Dendritic cell treated with granulocyte-macrophage colony-stimulating factor and Interleukin-4, amounts not matched to agents 40 ng/mL and 50 ng/mL, for 4 days (primary cell): ENCODE measurements around the gene GATAD2B.
"Not testable (repeated sequence)": the region's sequence is repeated elsewhere in the genome, so short reads cannot be mapped to it uniquely, and the experiment has no call there.

Source experiments
- H3K27ac Mint-ChIP-seq: one replicate; pipeline ENCODE4 v1.8.0; 2022; ENCODE audit warnings: mild to moderate bottlenecking, mixed read lengths
- H3K27me3 Mint-ChIP-seq: one replicate; pipeline ENCODE4 v1.8.0; 2022; ENCODE audit warnings: mild to moderate bottlenecking, mixed read lengths
- H3K36me3 Mint-ChIP-seq: one replicate; pipeline ENCODE4 v1.8.0; 2022; ENCODE audit warnings: low read depth, mixed read lengths
- H3K4me1 Mint-ChIP-seq: one replicate; pipeline ENCODE4 v1.8.0; 2022; ENCODE audit warnings: low read depth, mixed read lengths
- H3K4me3 Mint-ChIP-seq: one replicate; pipeline ENCODE4 v1.8.0; 2022; ENCODE audit warnings: mild to moderate bottlenecking, moderate library complexity, mixed read lengths
- H3K9me3 Mint-ChIP-seq: one replicate; pipeline ENCODE4 v1.8.0; 2022; ENCODE audit warnings: mixed read lengths
- intact Hi-C: fragments of 100-400 bp; cut with micrococcal nuclease; formaldehyde crosslinking; loops from one replicate; pipeline ENCODE4 v1.15.0; 2022

GATAD2B gene

GRCh38 chr1:153908071-153908470 lies 14.7 kb downstream of the GATAD2B start:
- no peak overlapping the region for H3K4me3 Mint-ChIP-seq
- no peak overlapping the region for H3K27ac Mint-ChIP-seq
- intact Hi-C loops: no loop called here
- H3K9me3 Mint-ChIP-seq: no peaks in the 10 kb centered on the region
- peaks cover 24% of the 10 kb centered on the region for H3K4me1 Mint-ChIP-seq
- H3K36me3 Mint-ChIP-seq: peaks cover 48% of the 10 kb centered on the region
- no peaks in the 10 kb centered on the region for H3K27me3 Mint-ChIP-seq

GRCh38 chr1:153907134-153907533 lies 15.6 kb downstream of the GATAD2B start:
- H3K27me3 Mint-ChIP-seq: no peaks in the 10 kb centered on the region
- no peaks in the 10 kb centered on the region for H3K9me3 Mint-ChIP-seq
- H3K27ac Mint-ChIP-seq: no peak overlapping the region
- H3K4me3 Mint-ChIP-seq: no peak overlapping the region
- H3K4me1 Mint-ChIP-seq: peaks cover 24% of the 10 kb centered on the region
- peaks cover 55% of the 10 kb centered on the region for H3K36me3 Mint-ChIP-seq
- intact Hi-C loops: no loop called here

GRCh38 chr1:153906396-153906795 lies 16.4 kb downstream of the GATAD2B start:
- no peaks in the 10 kb centered on the region for H3K27me3 Mint-ChIP-seq
- peaks cover 49% of the 10 kb centered on the region for H3K36me3 Mint-ChIP-seq
- peaks cover 21% of the 10 kb centered on the region for H3K4me1 Mint-ChIP-seq
- H3K27ac Mint-ChIP-seq: no peak overlapping the region
- no peaks in the 10 kb centered on the region for H3K9me3 Mint-ChIP-seq
- intact Hi-C loops: no loop called here
- H3K4me3 Mint-ChIP-seq: no peak overlapping the region

- H3K27ac Mint-ChIP-seq, intact Hi-C loops, H3K4me3 Mint-ChIP-seq, H3K27me3 Mint-ChIP-seq, H3K9me3 Mint-ChIP-seq: not testable (repeated sequence)
- peaks cover 16% of the 10 kb centered on the region for H3K4me1 Mint-ChIP-seq
- H3K36me3 Mint-ChIP-seq: peaks cover 44% of the 10 kb centered on the region
Observed at GRCh38 chr1:153905908-153906307, 16.9 kb downstream of the GATAD2B start.

GRCh38 chr1:153903841-153904455 lies 18.8 kb downstream of the GATAD2B start:
- peaks cover 44% of the 10 kb centered on the region for H3K36me3 Mint-ChIP-seq
- H3K4me3 Mint-ChIP-seq: no peak overlapping the region
- peaks cover 15% of the 10 kb centered on the region for H3K4me1 Mint-ChIP-seq
- H3K9me3 Mint-ChIP-seq: no peaks in the 10 kb centered on the region
- H3K27me3 Mint-ChIP-seq: no peaks in the 10 kb centered on the region
- no peak overlapping the region for H3K27ac Mint-ChIP-seq
- intact Hi-C loops: no loop called here

GRCh38 chr1:153899509-153899908 lies 23.3 kb downstream of the GATAD2B start:
- no peaks in the 10 kb centered on the region for H3K27me3 Mint-ChIP-seq
- intact Hi-C loops: no loop called here
- H3K4me3 Mint-ChIP-seq: no peak overlapping the region
- H3K27ac Mint-ChIP-seq: no peak overlapping the region
- H3K36me3 Mint-ChIP-seq: peaks cover 53% of the 10 kb centered on the region
- no peaks in the 10 kb centered on the region for H3K9me3 Mint-ChIP-seq
- H3K4me1 Mint-ChIP-seq: peaks cover under 1% of the 10 kb centered on the region

- H3K4me1 Mint-ChIP-seq, H3K9me3 Mint-ChIP-seq, H3K27me3 Mint-ChIP-seq, intact Hi-C loops, H3K4me3 Mint-ChIP-seq, H3K27ac Mint-ChIP-seq: not testable (repeated sequence)
- peaks cover 64% of the 10 kb centered on the region for H3K36me3 Mint-ChIP-seq
Observed at GRCh38 chr1:153895866-153896265, 26.9 kb downstream of the GATAD2B start.

GRCh38 chr1:153891042-153891441 lies 31.7 kb downstream of the GATAD2B start:
- H3K27me3 Mint-ChIP-seq, H3K4me3 Mint-ChIP-seq, intact Hi-C loops, H3K27ac Mint-ChIP-seq, H3K9me3 Mint-ChIP-seq: not testable (repeated sequence)
- Mint-ChIP-seq H3K4me1 (peaks cover 27% of the 10 kb centered on the region), H3K36me3 (peaks cover 71% of the 10 kb centered on the region)

GRCh38 chr1:153888533-153888932 lies 34.2 kb downstream of the GATAD2B start:
- Mint-ChIP-seq H3K4me1 (peaks cover 27% of the 10 kb centered on the region), H3K4me3 (peak overlapping the region; percentile 4), H3K27me3 (no peaks in the 10 kb centered on the region), H3K9me3 (no peaks in the 10 kb centered on the region), H3K27ac (peak overlapping the region; percentile 61), H3K36me3 (peaks cover 70% of the 10 kb centered on the region)
- intact Hi-C loops: no loop called here

GRCh38 chr1:153886127-153886526 lies 36.6 kb downstream of the GATAD2B start:
- intact Hi-C loops: no loop called here
- peaks cover 57% of the 10 kb centered on the region for H3K36me3 Mint-ChIP-seq
- H3K27ac Mint-ChIP-seq: no peak overlapping the region
- no peak overlapping the region for H3K4me3 Mint-ChIP-seq
- H3K4me1 Mint-ChIP-seq: peaks cover 25% of the 10 kb centered on the region
- no peaks in the 10 kb centered on the region for H3K27me3 Mint-ChIP-seq
- H3K9me3 Mint-ChIP-seq: no peaks in the 10 kb centered on the region

GRCh38 chr1:153883223-153883622 lies 39.5 kb downstream of the GATAD2B start:
- H3K9me3 Mint-ChIP-seq: no peaks in the 10 kb centered on the region
- no peak overlapping the region for H3K27ac Mint-ChIP-seq
- H3K4me1 Mint-ChIP-seq: peaks cover 10% of the 10 kb centered on the region
- no peaks in the 10 kb centered on the region for H3K27me3 Mint-ChIP-seq
- intact Hi-C loops: no loop called here
- peaks cover 33% of the 10 kb centered on the region for H3K36me3 Mint-ChIP-seq
- no peak overlapping the region for H3K4me3 Mint-ChIP-seq

GRCh38 chr1:153882296-153882912 lies 40.4 kb downstream of the GATAD2B start:
- intact Hi-C loops: no loop called here
- Mint-ChIP-seq H3K27ac (no peak overlapping the region), H3K9me3 (no peaks in the 10 kb centered on the region), H3K4me3 (no peak overlapping the region), H3K36me3 (peaks cover 25% of the 10 kb centered on the region), H3K4me1 (peaks cover 5% of the 10 kb centered on the region), H3K27me3 (no peaks in the 10 kb centered on the region)

GRCh38 chr1:153881751-153882150 lies 41.0 kb downstream of the GATAD2B start:
- Mint-ChIP-seq H3K4me1 (peaks cover 5% of the 10 kb centered on the region), H3K36me3 (peaks cover 25% of the 10 kb centered on the region), H3K9me3 (no peaks in the 10 kb centered on the region), H3K27ac (no peak overlapping the region), H3K4me3 (no peak overlapping the region), H3K27me3 (no peaks in the 10 kb centered on the region)
- intact Hi-C loops: no loop called here

- H3K27ac Mint-ChIP-seq: no peak overlapping the region
- intact Hi-C loops: no loop called here
- H3K27me3 Mint-ChIP-seq: no peaks in the 10 kb centered on the region
- H3K36me3 Mint-ChIP-seq: peaks cover 25% of the 10 kb centered on the region
- H3K4me1 Mint-ChIP-seq: peaks cover 5% of the 10 kb centered on the region
- no peak overlapping the region for H3K4me3 Mint-ChIP-seq
- no peaks in the 10 kb centered on the region for H3K9me3 Mint-ChIP-seq
Observed at GRCh38 chr1:153880962-153881361, 41.8 kb downstream of the GATAD2B start.

- Mint-ChIP-seq H3K4me3 (no peak overlapping the region), H3K4me1 (peaks cover 5% of the 10 kb centered on the region), H3K27ac (no peak overlapping the region), H3K36me3 (peaks cover 22% of the 10 kb centered on the region), H3K27me3 (no peaks in the 10 kb centered on the region), H3K9me3 (no peaks in the 10 kb centered on the region)
- intact Hi-C loops: no loop called here
Observed at GRCh38 chr1:153880024-153880423, 42.7 kb downstream of the GATAD2B start.
